Muscle of arm (tissue), 12 donors: ENCODE measurements around the gene ARPC2. TPM values are rescaled to one million over a fixed set of nuclear protein-coding genes. Genes with fewer than 3 reads are reported as not detected.

Experiments used
- DNase-seq: peaks from one replicate; pipeline ENCODE4 v3.0.0-alpha.2; 2013
- polyA plus RNA-seq, 12 donors: library from polyadenylated mRNA; unstranded; fragments of 120-200 nt; gene quantifications; one replicate each; pipeline ENCODE4 v1.2.1, GENCODE V29; 2013; ENCODE audit not compliant: insufficient read length in 12 of 12

Gene ARPC2
- polyA plus RNA-seq, 12 donors: 192 to 390 (median 260) TPM; not detected in 1

GRCh38 chr2:218244204-218244603 lies 27.2 kb downstream of the ARPC2 start:
- no peak for DNase-seq

GRCh38 chr2:218244665-218245064 lies 27.7 kb downstream of the ARPC2 start:
- DNase-seq: no peak

- no peak for DNase-seq
Measured at GRCh38 chr2:218245214-218245613, 28.2 kb downstream of the ARPC2 start.

- no peak for DNase-seq
Measured at GRCh38 chr2:218249691-218250090, 32.7 kb downstream of the ARPC2 start.

GRCh38 chr2:218252509-218253231 lies 35.7 kb downstream of the ARPC2 start:
- no peak for DNase-seq

- DNase-seq: no peak
Measured at GRCh38 chr2:218253232-218253625, 36.2 kb downstream of the ARPC2 start.

- no peak for DNase-seq
Measured at GRCh38 chr2:218255446-218255845, 38.5 kb downstream of the ARPC2 start.

GRCh38 chr2:218256612-218257350 lies 39.8 kb downstream of the ARPC2 start:
- DNase-seq: no peak

GRCh38 chr2:218257390-218257981 lies 40.5 kb downstream of the ARPC2 start:
- DNase-seq: no peak

- DNase-seq: no peak
Measured at GRCh38 chr2:218259099-218259961, 42.3 kb downstream of the ARPC2 start.

- DNase-seq: no peak
Measured at GRCh38 chr2:218260166-218260565, 43.2 kb downstream of the ARPC2 start.

GRCh38 chr2:218260742-218261422 lies 43.9 kb downstream of the ARPC2 start, which contains the start of gene GPBAR1:
GPBAR1 (plus strand) TSS chr2:218261015; CDS start chr2:218262725, 1,710 bp downstream.
- no peak for DNase-seq

GRCh38 chr2:218261423-218262236 lies 44.6 kb downstream of the ARPC2 start:
- DNase-seq: no peak

- no peak for DNase-seq
Measured at GRCh38 chr2:218262237-218262600, 45.2 kb downstream of the ARPC2 start.

GRCh38 chr2:218262631-218263586 lies 45.9 kb downstream of the ARPC2 start:
- DNase-seq: no peak

- no peak for DNase-seq
Measured at GRCh38 chr2:218263817-218264641, 47.0 kb downstream of the ARPC2 start.

- DNase-seq: no peak
Measured at GRCh38 chr2:218264773-218265561, 48.0 kb downstream of the ARPC2 start.
